ENCODE measurements around the gene TLR3. TPM values are rescaled to one million over a fixed set of nuclear protein-coding genes. Genes with fewer than 3 reads are reported as not detected.

The TLR3 gene
- total and polyA plus RNA-seq, 12 donors, result 1.3 to 27.2 (median 12.8) TPM

DNA sequence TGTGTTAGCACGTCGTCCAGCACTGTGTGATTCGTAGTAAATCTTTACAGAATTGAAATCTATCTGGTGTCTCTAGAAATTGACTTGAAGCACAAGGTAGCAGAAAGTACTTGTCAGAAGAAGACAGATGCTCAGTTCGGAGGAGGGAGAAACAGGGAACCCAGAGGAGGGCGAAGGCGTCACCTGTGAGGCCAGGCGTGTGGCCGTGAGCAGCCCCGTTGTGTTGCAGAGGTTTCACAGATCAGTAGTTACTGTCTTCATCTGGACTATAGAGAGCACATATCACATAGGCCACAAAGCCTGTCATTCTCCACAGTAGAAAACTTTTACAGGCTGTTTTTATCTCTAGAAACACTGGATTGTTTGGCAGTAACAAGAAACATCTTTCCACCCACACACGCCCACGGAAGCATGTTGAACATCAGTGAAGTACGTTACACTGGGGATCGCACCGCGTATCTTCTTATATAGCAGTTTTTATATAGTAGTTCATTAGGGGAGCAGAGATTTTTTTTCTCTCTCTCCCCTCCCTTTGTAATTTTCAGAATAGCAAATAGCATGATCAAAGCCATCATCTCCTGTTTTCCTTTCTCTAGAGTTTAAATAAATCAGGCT lies 48.1 kb upstream of the TLR3 start:
- no peaks in the 10 kb centered on the region for H3K27me3 ChIP-seq
- no peaks in the 10 kb centered on the region for H3K9me3 ChIP-seq (replicated peaks in 1 of 3)
- peak overlapping the region in 1 of 4 donors; percentile 29 for H3K4me3 ChIP-seq
- peaks cover 13 to 26% of the 10 kb centered on the region in 2 donors for H3K4me1 ChIP-seq (replicated peaks in 1 of 2)
- peak in 2 of 7 donors; percentile 27 to 51 for DNase-seq
- H3K27ac ChIP-seq, result peak overlapping the region in 3 of 5 donors; percentile 13 to 77 (median 71)
- intact Hi-C loops (cut with DNase I), result loop anchor here (10.0 kb wide), 2 partner anchors 236 to 376 kb away; no protein-coding TSS in a partner anchor
- WGBS, 4 donors, result 57 to 63% (median 61%) methylated on average over 15 of the region's 15 CpGs
- no peak for TF ChIP-seq POLR2A (IDR thresholded peaks at IDR 0.05)
- no peak for TF ChIP-seq CTCF (IDR thresholded peaks at IDR 0.05)
- no peaks in the 10 kb centered on the region for H3K36me3 ChIP-seq (replicated peaks in 1 of 2)

- H3K4me3 ChIP-seq, result peak overlapping the region in 1 of 4 donors; percentile 29
- intact Hi-C loops (cut with DNase I), result loop anchor here (10.0 kb wide), 2 partner anchors 237 to 377 kb away; no protein-coding TSS in a partner anchor
- no peaks in the 10 kb centered on the region for H3K27me3 ChIP-seq
- peak; percentile 74 to 96 (median 88) for TF ChIP-seq CTCF (IDR thresholded peaks at IDR 0.05)
- TF ChIP-seq POLR2A (IDR thresholded peaks at IDR 0.05), result peak in 1 of 2 donors; percentile 24
- H3K27ac ChIP-seq, result peak overlapping the region in 3 of 5 donors; percentile 13 to 77 (median 71)
- H3K36me3 ChIP-seq (replicated peaks in 1 of 2), result no peaks in the 10 kb centered on the region
- DNase-seq, result peak; percentile 33 to 69 (median 55)
- H3K9me3 ChIP-seq (replicated peaks in 1 of 3), result no peaks in the 10 kb centered on the region
- 6 to 18% (median 9%) methylated on average over 5 to 11 of the region's 11 CpGs for WGBS, 4 donors
- H3K4me1 ChIP-seq (replicated peaks in 1 of 2), result peaks cover 10 to 23% of the 10 kb centered on the region in 2 donors
Measured at GRCh38 chr4:186021461-186022167, 47.3 kb upstream of the TLR3 start.

DNA sequence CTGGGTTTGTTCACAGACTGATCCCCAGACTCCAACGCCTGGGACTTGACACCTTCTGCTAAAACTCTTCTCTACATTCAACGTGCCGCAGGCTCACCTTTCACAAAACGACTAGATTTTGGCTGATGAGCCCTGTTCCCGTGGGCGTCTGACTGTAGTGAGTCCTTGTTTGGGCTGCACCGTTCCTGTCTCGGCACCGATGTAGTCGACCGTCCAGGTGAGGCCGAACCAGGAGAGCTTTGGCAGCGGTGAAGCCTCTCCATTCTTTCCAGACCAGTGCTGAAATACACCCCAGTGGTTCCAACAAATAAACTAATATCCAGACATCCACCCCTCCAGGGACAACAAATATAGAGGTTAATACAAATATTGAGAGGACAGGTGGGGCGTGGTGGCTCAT lies 45.0 kb upstream of the TLR3 start:
- Histone ChIP-seq H3K4me1 (replicated peaks in 1 of 2) (peaks cover 6 to 18% of the 10 kb centered on the region in 2 donors), H3K4me3 (no peak overlapping the region), H3K27ac (no peak overlapping the region), H3K9me3 (replicated peaks in 1 of 3) (no peaks in the 10 kb centered on the region), H3K27me3 (no peaks in the 10 kb centered on the region), H3K36me3 (replicated peaks in 1 of 2) (no peaks in the 10 kb centered on the region)
- no peak for DNase-seq
- intact Hi-C loops (cut with DNase I), result loop anchor here (10.0 kb wide), 2 partner anchors 239 to 379 kb away; no protein-coding TSS in a partner anchor
- 86 to 90% (median 88%) methylated on average over 14 of the region's 14 CpGs for WGBS, 4 donors
- TF ChIP-seq POLR2A (IDR thresholded peaks at IDR 0.05) (no peak), CTCF (IDR thresholded peaks at IDR 0.05) (no peak)

GRCh38 chr4:186024637-186025407 lies 44.1 kb upstream of the TLR3 start:
- no peaks in the 10 kb centered on the region for H3K27me3 ChIP-seq
- peaks cover 14 to 26% of the 10 kb centered on the region in 2 donors for H3K4me1 ChIP-seq (replicated peaks in 1 of 2)
- DNase-seq, result no peak
- H3K36me3 ChIP-seq (replicated peaks in 1 of 2), result no peaks in the 10 kb centered on the region
- TF ChIP-seq CTCF (IDR thresholded peaks at IDR 0.05) (no peak), POLR2A (IDR thresholded peaks at IDR 0.05) (no peak)
- intact Hi-C loops (cut with DNase I), result loop anchor here (10.0 kb wide), 2 partner anchors 240 to 380 kb away; no protein-coding TSS in a partner anchor
- 86 to 88% (median 87%) methylated on average over 15 of the region's 15 CpGs for WGBS, 4 donors
- H3K9me3 ChIP-seq (replicated peaks in 1 of 3), result no peaks in the 10 kb centered on the region
- H3K4me3 ChIP-seq, result no peak overlapping the region
- no peak overlapping the region for H3K27ac ChIP-seq

Data from adrenal gland (tissue), 12 donors.